Measurements from ENCODE around the gene SLC9A7. TPM values are rescaled to one million over a fixed set of nuclear protein-coding genes. Genes with fewer than 3 reads are reported as not detected.

Gene SLC9A7
- total RNA-seq, 2 experiments from 2014 or later, result 16.9 to 17.0 TPM

GRCh38 chrX:46678232-46678631, 80.7 kb downstream of the SLC9A7 start:
- ChIA-PET POLR2A (no interaction called here), CTCF (no interaction called here)
- H3K36me3 Mint-ChIP-seq (ENCODE audit: low read depth), result peaks cover 7% of the 10 kb centered on the region
- H3K27me3 Mint-ChIP-seq, result no peaks in the 10 kb centered on the region
- TF ChIP-seq CTCF (IDR thresholded peaks at IDR 0.05), result no peak
- no peak overlapping the region for H3K4me3 Mint-ChIP-seq
- peaks cover 3% of the 10 kb centered on the region for H3K4me1 Mint-ChIP-seq (ENCODE audit: low read depth)
- ATAC-seq (no peak), DNase-seq (no peak)
- no peaks in the 10 kb centered on the region for H3K9me3 Mint-ChIP-seq
- intact Hi-C loops (cut with micrococcal nuclease), result no loop called here
- no peak overlapping the region for H3K27ac Mint-ChIP-seq

GRCh38 chrX:46676399-46677356, 82.2 kb downstream of the SLC9A7 start:
- Mint-ChIP-seq H3K27me3 (no peaks in the 10 kb centered on the region), H3K36me3 (ENCODE audit: low read depth) (peaks cover 10% of the 10 kb centered on the region), H3K4me1 (ENCODE audit: low read depth) (peaks cover 3% of the 10 kb centered on the region), H3K4me3 (no peak overlapping the region), H3K9me3 (no peaks in the 10 kb centered on the region), H3K27ac (no peak overlapping the region)
- intact Hi-C loops (cut with micrococcal nuclease), result no loop called here
- DNase-seq (no peak), ATAC-seq (no peak)
- no peak for TF ChIP-seq CTCF (IDR thresholded peaks at IDR 0.05)
- ChIA-PET CTCF (no interaction called here), POLR2A (no interaction called here)

- intact Hi-C loops (cut with micrococcal nuclease), result no loop called here
- ChIA-PET CTCF (interaction anchor here (0.6 to 1.9 kb wide), 3 partner anchors 12 to 234 kb away, joined by 3 to 5 read pairs (median 3); no protein-coding TSS in a partner anchor), POLR2A (no interaction called here)
- Mint-ChIP-seq H3K27ac (no peak overlapping the region), H3K9me3 (no peaks in the 10 kb centered on the region), H3K27me3 (no peaks in the 10 kb centered on the region), H3K36me3 (ENCODE audit: low read depth) (peaks cover 12% of the 10 kb centered on the region), H3K4me3 (no peak overlapping the region), H3K4me1 (ENCODE audit: low read depth) (peaks cover 3% of the 10 kb centered on the region)
- DNase-seq, result no peak
- TF ChIP-seq CTCF (IDR thresholded peaks at IDR 0.05), result no peak
- ATAC-seq, result no peak
Observed at GRCh38 chrX:46673620-46674359, 85.1 kb downstream of the SLC9A7 start.

GRCh38 chrX:46670316-46670715, 88.6 kb downstream of the SLC9A7 start:
- Mint-ChIP-seq H3K4me1 (ENCODE audit: low read depth) (peaks cover 5% of the 10 kb centered on the region), H3K4me3 (no peak overlapping the region), H3K27ac (no peak overlapping the region), H3K9me3 (no peaks in the 10 kb centered on the region), H3K27me3 (no peaks in the 10 kb centered on the region), H3K36me3 (ENCODE audit: low read depth) (peaks cover 12% of the 10 kb centered on the region)
- POLR2A ChIA-PET, result no interaction called here
- intact Hi-C loops (cut with micrococcal nuclease), result no loop called here
- CTCF ChIA-PET, result interaction anchor here (0.9 to 1.0 kb wide), 2 partner anchors 17 to 126 kb away, joined by 3 read pairs; no protein-coding TSS in a partner anchor
- DNase-seq (no peak), ATAC-seq (no peak)
- no peak for TF ChIP-seq CTCF (IDR thresholded peaks at IDR 0.05)

GRCh38 chrX:46666831-46667230, 92.1 kb downstream of the SLC9A7 start:
- DNase-seq (no peak), ATAC-seq (no peak)
- CTCF ChIA-PET, result no interaction called here
- no peak for TF ChIP-seq CTCF (IDR thresholded peaks at IDR 0.05)
- no peaks in the 10 kb centered on the region for H3K27me3 Mint-ChIP-seq
- peaks cover 16% of the 10 kb centered on the region for H3K36me3 Mint-ChIP-seq (ENCODE audit: low read depth)
- H3K4me1 Mint-ChIP-seq (ENCODE audit: low read depth), result peaks cover 14% of the 10 kb centered on the region
- no peaks in the 10 kb centered on the region for H3K9me3 Mint-ChIP-seq
- no peak overlapping the region for H3K27ac Mint-ChIP-seq
- POLR2A ChIA-PET, result no interaction called here
- H3K4me3 Mint-ChIP-seq, result no peak overlapping the region
- intact Hi-C loops (cut with micrococcal nuclease), result no loop called here

Data from activated CD8-positive, alpha-beta T cell treated with anti-CD3 and anti-CD28 coated beads for 36 hours (primary cell).